Testis (tissue), 2 donors: Measurements from ENCODE around the gene ABCC11.

Experiments used
- POLR2A ChIP-seq: fragments of 450-650 bp; IDR thresholded peaks from one replicate; pipeline ENCODE4 v1.6.1; 2017; ENCODE audit warnings: antibody characterized with exemption, mild to moderate bottlenecking, moderate library complexity
- TF ChIP-seq, protein P1 (sequence below), 3 experiments: fragments of 450-650 bp in 2 of 3; fragments of 200-600 bp in 1 of 3; sonication (generic) in 1 of 3; IDR thresholded peaks; one replicate each; pipeline ENCODE4 v1.5.1; 2016 to 2019; ENCODE audit warnings: antibody characterized with exemption in 3 of 3, mild to moderate bottlenecking in 2 of 3, moderate library complexity in 1 of 3

- TF ChIP-seq, protein P1, sequence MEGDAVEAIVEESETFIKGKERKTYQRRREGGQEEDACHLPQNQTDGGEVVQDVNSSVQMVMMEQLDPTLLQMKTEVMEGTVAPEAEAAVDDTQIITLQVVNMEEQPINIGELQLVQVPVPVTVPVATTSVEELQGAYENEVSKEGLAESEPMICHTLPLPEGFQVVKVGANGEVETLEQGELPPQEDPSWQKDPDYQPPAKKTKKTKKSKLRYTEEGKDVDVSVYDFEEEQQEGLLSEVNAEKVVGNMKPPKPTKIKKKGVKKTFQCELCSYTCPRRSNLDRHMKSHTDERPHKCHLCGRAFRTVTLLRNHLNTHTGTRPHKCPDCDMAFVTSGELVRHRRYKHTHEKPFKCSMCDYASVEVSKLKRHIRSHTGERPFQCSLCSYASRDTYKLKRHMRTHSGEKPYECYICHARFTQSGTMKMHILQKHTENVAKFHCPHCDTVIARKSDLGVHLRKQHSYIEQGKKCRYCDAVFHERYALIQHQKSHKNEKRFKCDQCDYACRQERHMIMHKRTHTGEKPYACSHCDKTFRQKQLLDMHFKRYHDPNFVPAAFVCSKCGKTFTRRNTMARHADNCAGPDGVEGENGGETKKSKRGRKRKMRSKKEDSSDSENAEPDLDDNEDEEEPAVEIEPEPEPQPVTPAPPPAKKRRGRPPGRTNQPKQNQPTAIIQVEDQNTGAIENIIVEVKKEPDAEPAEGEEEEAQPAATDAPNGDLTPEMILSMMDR (IDR thresholded peaks at IDR 0.05) = no peak
- TF ChIP-seq POLR2A = no peak
These were observed 74.7 kb downstream of the ABCC11 start for GRCh38 chr16:48172682-48173081.
